Mesendoderm (in vitro differentiated cells): ENCODE results near the gene HSD17B3.

ENCODE experiments used
- DNase-seq: peaks from one replicate; pipeline ENCODE4 v3.0.0; 2013
- H2AK5ac ChIP-seq: 2 replicates; pipeline ENCODE4 v1.6.1; 2013; ENCODE audit warnings: low read length, inconsistent platforms
- H2BK120ac ChIP-seq: 2 replicates; pipeline ENCODE4 v1.6.1; 2013; ENCODE audit warnings: low read depth, mild to moderate bottlenecking, low read length, moderate library complexity, mixed read lengths
- H2BK15ac ChIP-seq: replicated peaks from 2 replicates; pipeline ENCODE4 v1.6.1; 2013; ENCODE audit warnings: low read depth, mild to moderate bottlenecking, moderate library complexity
- H2BK5ac ChIP-seq: 2 replicates; pipeline ENCODE4 v1.6.1; 2013; ENCODE audit warnings: low read length, inconsistent platforms
- H3K18ac ChIP-seq: 2 replicates; pipeline ENCODE4 v1.6.1; 2013; ENCODE audit warnings: mild to moderate bottlenecking, low read length, mixed read lengths
- H3K23ac ChIP-seq: one replicate; pipeline ENCODE4 v1.6.1; 2013; ENCODE audit warnings: low read length
- H3K27ac ChIP-seq: 2 replicates; pipeline ENCODE4 v1.5.1; 2013; ENCODE audit warnings: low read depth, mild to moderate bottlenecking, inconsistent platforms, low read length, moderate library complexity
- H3K27me3 ChIP-seq: 2 replicates; pipeline ENCODE4 v1.6.1; 2013; ENCODE audit warnings: low read length, control low read depth, mild to moderate bottlenecking, inconsistent platforms; ENCODE audit not compliant: insufficient read depth, poor library complexity
- H3K36me3 ChIP-seq: 2 replicates; pipeline ENCODE4 v1.6.1; 2013; ENCODE audit warnings: low read length, inconsistent platforms; ENCODE audit not compliant: control insufficient read depth, insufficient read depth
- H3K4ac ChIP-seq: one replicate; pipeline ENCODE4 v1.6.1; 2013; ENCODE audit warnings: low read depth, mild to moderate bottlenecking, low read length, moderate library complexity
- H3K4me1 ChIP-seq: 2 replicates; pipeline ENCODE4 v1.6.1; 2013; ENCODE audit warnings: low read depth, low read length, inconsistent platforms; ENCODE audit not compliant: control insufficient read depth
- H3K4me2 ChIP-seq: 2 replicates; pipeline ENCODE4 v1.6.1; 2013; ENCODE audit warnings: low read length
- H3K4me3 ChIP-seq: 2 replicates; pipeline ENCODE4 v1.5.1; 2013; ENCODE audit warnings: mild to moderate bottlenecking, low read length
- H3K56ac ChIP-seq: one replicate; pipeline ENCODE4 v1.6.1; 2013; ENCODE audit warnings: low read length
- H3K79me1 ChIP-seq: 2 replicates; pipeline ENCODE4 v1.6.1; 2013; ENCODE audit warnings: low read length, inconsistent platforms
- H3K79me2 ChIP-seq: 2 replicates; pipeline ENCODE4 v1.6.1; 2013; ENCODE audit warnings: mild to moderate bottlenecking, low read length; ENCODE audit not compliant: control insufficient read depth, insufficient read depth
- H3K9ac ChIP-seq: 2 replicates; pipeline ENCODE4 v1.6.1; 2013; ENCODE audit warnings: low read length, inconsistent platforms
- H4K5ac ChIP-seq: one replicate; pipeline ENCODE4 v1.6.1; 2013; ENCODE audit warnings: low read length
- H4K8ac ChIP-seq: one replicate; pipeline ENCODE4 v1.6.1; 2013; ENCODE audit warnings: low read depth, mild to moderate bottlenecking, control low read depth, low read length, moderate library complexity
- WGBS: extraction: QIAGEN DNeasy Blood & Tissue Kit; methylation state at CpG from one replicate; pipeline ENCODE4 v1.1.7; 2013; ENCODE audit warnings: low lambda C conversion rate, missing lambda C conversion rate; ENCODE audit not compliant: insufficient coverage; ENCODE audit errors: extremely low coverage; 5-methylcytosine and 5-hydroxymethylcytosine counted together

HSD17B3 gene

GRCh38 chr9:96255698-96256097 is 46.3 kb downstream of the HSD17B3 start:
- H2AK5ac ChIP-seq: no peak overlapping the region
- no peak for DNase-seq

GRCh38 chr9:96253059-96253696 is 48.8 kb downstream of the HSD17B3 start:
- Histone ChIP-seq H2BK120ac (no peak overlapping the region), H3K79me2 (no peaks in the 10 kb centered on the region), H3K27me3 (no peaks in the 10 kb centered on the region), H3K4ac (no peak overlapping the region), H3K4me3 (no peak overlapping the region), H4K5ac (no peak overlapping the region), H3K9ac (no peak overlapping the region), H2BK15ac (no peak overlapping the region), H2AK5ac (no peak overlapping the region), H3K56ac (no peak overlapping the region), H3K36me3 (no peaks in the 10 kb centered on the region), H3K23ac (no peak overlapping the region), H2BK5ac (no peak overlapping the region), H3K4me2 (no peak overlapping the region), H4K8ac (no peak overlapping the region), H3K27ac (no peak overlapping the region), H3K79me1 (no peaks in the 10 kb centered on the region), H3K18ac (no peak overlapping the region), H3K4me1 (peaks cover 1% of the 10 kb centered on the region)
- peak; percentile 36 for DNase-seq
- no CpG with 5 or more reads among the region's 11 CpGs for WGBS

More at GRCh38 chr9:96255698-96256097, 46.3 kb downstream of the HSD17B3 start:
- Histone ChIP-seq H4K8ac (no peak overlapping the region), H3K79me1 (no peaks in the 10 kb centered on the region), H3K4me2 (no peak overlapping the region), H3K4ac (no peak overlapping the region), H3K79me2 (no peaks in the 10 kb centered on the region), H3K9ac (no peak overlapping the region), H2BK120ac (no peak overlapping the region), H2BK5ac (no peak overlapping the region), H3K56ac (peak overlapping the region; percentile 62), H3K23ac (no peak overlapping the region), H3K36me3 (no peaks in the 10 kb centered on the region), H3K4me1 (peaks cover 4% of the 10 kb centered on the region), H3K27me3 (no peaks in the 10 kb centered on the region), H4K5ac (no peak overlapping the region), H2BK15ac (no peak overlapping the region), H3K18ac (no peak overlapping the region), H3K27ac (no peak overlapping the region), H3K4me3 (no peak overlapping the region)
- WGBS: no CpG with 5 or more reads among the region's 18 CpGs

- Histone ChIP-seq H3K4me3 (no peak overlapping the region), H2AK5ac (no peak overlapping the region), H3K18ac (no peak overlapping the region), H3K56ac (no peak overlapping the region), H3K27me3 (no peaks in the 10 kb centered on the region), H3K23ac (no peak overlapping the region), H3K9ac (no peak overlapping the region), H3K79me1 (no peaks in the 10 kb centered on the region), H2BK5ac (no peak overlapping the region), H3K4me2 (no peak overlapping the region), H4K8ac (no peak overlapping the region), H4K5ac (no peak overlapping the region), H2BK15ac (no peak overlapping the region), H3K36me3 (no peaks in the 10 kb centered on the region), H3K27ac (no peak overlapping the region), H2BK120ac (no peak overlapping the region), H3K4ac (no peak overlapping the region), H3K4me1 (no peaks in the 10 kb centered on the region), H3K79me2 (no peaks in the 10 kb centered on the region)
- no CpG with 5 or more reads among the region's 4 CpGs for WGBS
- no peak for DNase-seq
Observed at GRCh38 chr9:96251451-96251850, 50.5 kb downstream of the HSD17B3 start.

GRCh38 chr9:96249746-96250145 is 52.2 kb downstream of the HSD17B3 start:
- H3K9ac ChIP-seq: no peak overlapping the region
- no peak overlapping the region for H3K56ac ChIP-seq
- DNase-seq: no peak
- H3K4me3 ChIP-seq: no peak overlapping the region
- H3K79me1 ChIP-seq: no peaks in the 10 kb centered on the region
- H2AK5ac ChIP-seq: no peak overlapping the region
- no peaks in the 10 kb centered on the region for H3K27me3 ChIP-seq
- H3K4me2 ChIP-seq: no peak overlapping the region
- H2BK5ac ChIP-seq: no peak overlapping the region
- H2BK120ac ChIP-seq: no peak overlapping the region
- no peaks in the 10 kb centered on the region for H3K36me3 ChIP-seq
- no peak overlapping the region for H3K4ac ChIP-seq
- H3K4me1 ChIP-seq: no peaks in the 10 kb centered on the region
- no peak overlapping the region for H3K23ac ChIP-seq
- no peak overlapping the region for H4K8ac ChIP-seq
- H3K18ac ChIP-seq: no peak overlapping the region
- no CpG with 5 or more reads among the region's 6 CpGs for WGBS
- no peak overlapping the region for H3K27ac ChIP-seq
- no peak overlapping the region for H4K5ac ChIP-seq
- no peaks in the 10 kb centered on the region for H3K79me2 ChIP-seq
- H2BK15ac ChIP-seq: no peak overlapping the region

- Histone ChIP-seq H2BK120ac (no peak overlapping the region), H4K5ac (no peak overlapping the region), H3K4me3 (no peak overlapping the region), H2BK5ac (no peak overlapping the region), H3K79me2 (no peaks in the 10 kb centered on the region), H3K27me3 (no peaks in the 10 kb centered on the region), H2BK15ac (no peak overlapping the region), H3K36me3 (no peaks in the 10 kb centered on the region), H4K8ac (no peak overlapping the region), H3K4me1 (no peaks in the 10 kb centered on the region), H3K4me2 (no peak overlapping the region), H3K79me1 (no peaks in the 10 kb centered on the region), H3K4ac (no peak overlapping the region), H3K23ac (no peak overlapping the region), H3K9ac (no peak overlapping the region), H2AK5ac (no peak overlapping the region), H3K18ac (no peak overlapping the region), H3K56ac (no peak overlapping the region), H3K27ac (no peak overlapping the region)
- no peak for DNase-seq
- WGBS: no CpG with 5 or more reads among the region's 8 CpGs
Observed at GRCh38 chr9:96246267-96246671, 55.7 kb downstream of the HSD17B3 start.

GRCh38 chr9:96245399-96245798 is 56.6 kb downstream of the HSD17B3 start:
- H4K8ac ChIP-seq: no peak overlapping the region
- no peaks in the 10 kb centered on the region for H3K27me3 ChIP-seq

More at GRCh38 chr9:96245399-96245798, 56.6 kb downstream of the HSD17B3 start:
- Histone ChIP-seq H3K18ac (no peak overlapping the region), H3K4ac (no peak overlapping the region), H3K9ac (no peak overlapping the region), H3K79me2 (no peaks in the 10 kb centered on the region), H2BK5ac (no peak overlapping the region), H2BK15ac (no peak overlapping the region), H3K4me3 (no peak overlapping the region), H3K27ac (no peak overlapping the region), H3K4me2 (no peak overlapping the region), H3K56ac (no peak overlapping the region), H3K4me1 (no peaks in the 10 kb centered on the region), H3K79me1 (no peaks in the 10 kb centered on the region), H3K36me3 (no peaks in the 10 kb centered on the region), H2AK5ac (no peak overlapping the region), H4K5ac (no peak overlapping the region), H2BK120ac (no peak overlapping the region), H3K23ac (no peak overlapping the region)
- no CpG with 5 or more reads among the region's 7 CpGs for WGBS
- DNase-seq: no peak
